ENCODE results near the gene PCDHGC3.
"Not testable (repeated sequence)": the region's sequence is repeated elsewhere in the genome, so short reads cannot be mapped to it uniquely, and the experiment has no call there.

PCDHGC3 gene

GRCh38 chr5:141475625-141476131 lies at the start of gene PCDHGC3:
PCDHGC3 (plus strand) TSS chr5:141475966; CDS start chr5:141476117, 151 bp downstream.
- peak; percentile 82 for DNase-seq (ENCODE audit: extremely low spot score)
- ChIA-PET CTCF (interaction anchor here (0.6 to 2.3 kb wide), 9 partner anchors 10 to 304 kb away, joined by 3 to 9 read pairs (median 4); partner anchors contain the start of genes PCDHGA11 and PCDHGB7), POLR2A (interaction anchor here (0.5 to 0.9 kb wide), 6 partner anchors 8 to 82 kb away, joined by 3 to 5 read pairs (median 3); partner anchors contain the start of gene PCDHGC5)
- TF ChIP-seq L3MBTL2 (conservative IDR thresholded peaks at IDR 0.05) (peak; percentile 72), BHLHE40 (IDR thresholded peaks at IDR 0.05; ENCODE audit: borderline replicate concordance) (no peak)
- TF ChIP-seq, protein P1, sequence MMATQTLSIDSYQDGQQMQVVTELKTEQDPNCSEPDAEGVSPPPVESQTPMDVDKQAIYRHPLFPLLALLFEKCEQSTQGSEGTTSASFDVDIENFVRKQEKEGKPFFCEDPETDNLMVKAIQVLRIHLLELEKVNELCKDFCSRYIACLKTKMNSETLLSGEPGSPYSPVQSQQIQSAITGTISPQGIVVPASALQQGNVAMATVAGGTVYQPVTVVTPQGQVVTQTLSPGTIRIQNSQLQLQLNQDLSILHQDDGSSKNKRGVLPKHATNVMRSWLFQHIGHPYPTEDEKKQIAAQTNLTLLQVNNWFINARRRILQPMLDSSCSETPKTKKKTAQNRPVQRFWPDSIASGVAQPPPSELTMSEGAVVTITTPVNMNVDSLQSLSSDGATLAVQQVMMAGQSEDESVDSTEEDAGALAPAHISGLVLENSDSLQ (IDR thresholded peaks at IDR 0.05): peak; percentile 59

- ChIA-PET CTCF (no interaction called here), POLR2A (no interaction called here)
- TF ChIP-seq FOXA1 (IDR thresholded peaks at IDR 0.05) (no peak), ZNF384 (IDR thresholded peaks at IDR 0.05) (no peak), BHLHE40 (IDR thresholded peaks at IDR 0.05; ENCODE audit: borderline replicate concordance) (no peak), TARDBP (IDR thresholded peaks at IDR 0.05) (no peak), LEF1 (IDR thresholded peaks at IDR 0.05; ENCODE audit: borderline replicate concordance) (no peak), L3MBTL2 (conservative IDR thresholded peaks at IDR 0.05) (no peak)
- no peak for DNase-seq (ENCODE audit: extremely low spot score)
Observed at GRCh38 chr5:141427783-141428426, 47.9 kb upstream of the PCDHGC3 start.

- DNase-seq (ENCODE audit: extremely low spot score): peak; percentile 18
- ChIA-PET POLR2A (no interaction called here), CTCF (interaction anchor here (0.8 to 1.6 kb wide), 3 partner anchors 10 to 94 kb away, joined by 3 to 6 read pairs (median 3); partner anchors contain the start of gene PCDHGA11)
- TF ChIP-seq ARNT (IDR thresholded peaks at IDR 0.05): no peak
Observed at GRCh38 chr5:141430332-141431113, 45.2 kb upstream of the PCDHGC3 start, which contains the start of gene PCDHGA12. PCDHGA12 (plus strand) TSS chr5:141430507; CDS start chr5:141430760, 253 bp downstream.

GRCh38 chr5:141431286-141431685 lies 44.5 kb upstream of the PCDHGC3 start:
- ChIA-PET CTCF (interaction anchor here (1.6 kb wide), 1 partner anchor 10 kb away, joined by 6 read pairs; the partner anchor contains the start of gene PCDHGA11), POLR2A (no interaction called here)
- TF ChIP-seq LEF1 (IDR thresholded peaks at IDR 0.05; ENCODE audit: borderline replicate concordance): no peak
- TF ChIP-seq, protein P1 (IDR thresholded peaks at IDR 0.05): no peak
- no peak for TF ChIP-seq ARNT (IDR thresholded peaks at IDR 0.05)
- no peak for TF ChIP-seq ZNF384 (IDR thresholded peaks at IDR 0.05)
- TF ChIP-seq HDGF (IDR thresholded peaks at IDR 0.05; ENCODE audit: borderline replicate concordance): no peak
- no peak for TF ChIP-seq FOXK2 (IDR thresholded peaks at IDR 0.05)
- TF ChIP-seq ELF4 (IDR thresholded peaks at IDR 0.05): no peak
- TF ChIP-seq SUZ12 (IDR thresholded peaks at IDR 0.05): no peak
- TF ChIP-seq NFRKB (IDR thresholded peaks at IDR 0.05): no peak
- TF ChIP-seq CTBP1 (IDR thresholded peaks at IDR 0.05; ENCODE audit: borderline replicate concordance): no peak
- TF ChIP-seq TARDBP (IDR thresholded peaks at IDR 0.05): no peak
- no peak for TF ChIP-seq L3MBTL2 (conservative IDR thresholded peaks at IDR 0.05)
- TF ChIP-seq FOXA1 (IDR thresholded peaks at IDR 0.05): no peak
- no peak for TF ChIP-seq FOXM1 (IDR thresholded peaks at IDR 0.05; ENCODE audit: borderline replicate concordance)
- TF ChIP-seq BHLHE40 (IDR thresholded peaks at IDR 0.05; ENCODE audit: borderline replicate concordance): no peak
- no peak for TF ChIP-seq SP1 (IDR thresholded peaks at IDR 0.05)
- DNase-seq (ENCODE audit: extremely low spot score): no peak

GRCh38 chr5:141432308-141432707 lies 43.5 kb upstream of the PCDHGC3 start:
- POLR2A ChIA-PET; CTCF ChIA-PET; DNase-seq (ENCODE audit: extremely low spot score): not testable (repeated sequence)

DNA sequence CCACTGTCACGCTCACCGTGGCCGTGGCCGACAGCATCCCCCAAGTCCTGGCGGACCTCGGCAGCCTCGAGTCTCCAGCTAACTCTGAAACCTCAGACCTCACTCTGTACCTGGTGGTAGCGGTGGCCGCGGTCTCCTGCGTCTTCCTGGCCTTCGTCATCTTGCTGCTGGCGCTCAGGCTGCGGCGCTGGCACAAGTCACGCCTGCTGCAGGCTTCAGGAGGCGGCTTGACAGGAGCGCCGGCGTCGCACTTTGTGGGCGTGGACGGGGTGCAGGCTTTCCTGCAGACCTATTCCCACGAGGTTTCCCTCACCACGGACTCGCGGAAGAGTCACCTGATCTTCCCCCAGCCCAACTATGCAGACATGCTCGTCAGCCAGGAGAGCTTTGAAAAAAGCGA lies 43.0 kb upstream of the PCDHGC3 start:
- CTCF ChIA-PET; POLR2A ChIA-PET; DNase-seq (ENCODE audit: extremely low spot score): not testable (repeated sequence)

DNA sequence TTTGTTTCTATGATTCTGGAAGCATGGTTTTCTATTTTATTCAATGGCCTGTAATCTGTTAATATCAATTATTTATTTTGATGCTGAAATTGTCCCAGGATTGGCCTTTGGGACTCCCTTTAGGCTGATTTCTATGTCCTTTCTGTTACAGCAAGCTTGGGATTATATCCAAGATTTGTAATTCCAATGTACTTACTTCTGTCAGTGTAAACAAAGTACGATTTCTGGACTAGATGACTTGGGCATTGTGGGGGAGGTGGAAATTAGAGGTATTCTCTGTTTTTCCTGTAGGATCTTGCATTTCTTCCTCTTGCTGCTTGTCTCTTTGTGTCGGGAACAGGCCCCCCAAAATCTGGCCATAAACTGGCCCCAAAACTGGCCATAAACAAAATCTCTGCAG lies 41.8 kb upstream of the PCDHGC3 start:
- CTCF ChIA-PET: no interaction called here
- no peak for DNase-seq (ENCODE audit: extremely low spot score)
- POLR2A ChIA-PET: no interaction called here
- TF ChIP-seq NFRKB (IDR thresholded peaks at IDR 0.05) (no peak), ARNT (IDR thresholded peaks at IDR 0.05) (no peak), L3MBTL2 (conservative IDR thresholded peaks at IDR 0.05) (no peak), FOXA1 (IDR thresholded peaks at IDR 0.05) (no peak), BHLHE40 (IDR thresholded peaks at IDR 0.05; ENCODE audit: borderline replicate concordance) (no peak), HDGF (IDR thresholded peaks at IDR 0.05; ENCODE audit: borderline replicate concordance) (no peak), ELF4 (IDR thresholded peaks at IDR 0.05) (no peak), TARDBP (IDR thresholded peaks at IDR 0.05) (no peak), SUZ12 (IDR thresholded peaks at IDR 0.05) (no peak), ZNF384 (IDR thresholded peaks at IDR 0.05) (no peak), FOXM1 (IDR thresholded peaks at IDR 0.05; ENCODE audit: borderline replicate concordance) (no peak), FOXK2 (IDR thresholded peaks at IDR 0.05) (no peak), CTBP1 (IDR thresholded peaks at IDR 0.05; ENCODE audit: borderline replicate concordance) (no peak), LEF1 (IDR thresholded peaks at IDR 0.05; ENCODE audit: borderline replicate concordance) (no peak), SP1 (IDR thresholded peaks at IDR 0.05) (no peak)
- TF ChIP-seq, protein P1 (IDR thresholded peaks at IDR 0.05): no peak
